ENCODE results near the gene CMTM4. TPM values are rescaled to one million over a fixed set of nuclear protein-coding genes. Genes with fewer than 3 reads are reported as not detected.
"Not testable (repeated sequence)": the region's sequence is repeated elsewhere in the genome, so short reads cannot be mapped to it uniquely, and the experiment has no call there.

The CMTM4 gene
- polyA plus RNA-seq, 12 donors = 8.4 to 18.7 (median 11.0) TPM; not detected in 1

- DNase-seq = no peak
Observed at GRCh38 chr16:66569827-66570405, 126.6 kb downstream of the CMTM4 start.

GRCh38 chr16:66569131-66569530 lies 127.4 kb downstream of the CMTM4 start:
- DNase-seq = no peak

GRCh38 chr16:66568355-66568754 lies 128.2 kb downstream of the CMTM4 start:
- DNase-seq = no peak

GRCh38 chr16:66567270-66567669 lies 129.3 kb downstream of the CMTM4 start:
- DNase-seq = not testable (repeated sequence)

- DNase-seq = no peak
Observed at GRCh38 chr16:66566051-66566901, 130.3 kb downstream of the CMTM4 start, which contains the start of gene CMTM1. TSS of gene CMTM1 (plus strand) at chr16:66566439. CDS start at chr16:66566514, 75 bp downstream.

Other genes with a start within 250 kb of the CMTM4 start
- gene TK2, start 146.6 kb downstream of the CMTM4 start, polyA plus RNA-seq (ENCODE audit: insufficient read length in 12 of 12) = 10 to 100 TPM in 11 of 12 donors, not detected in 1; 11.1 to 19.2 (median 15.3) TPM
- gene CKLF, start 144.2 kb downstream of the CMTM4 start, polyA plus RNA-seq (ENCODE audit: insufficient read length in 12 of 12) = 10 to 100 TPM in 11 of 12 donors, not detected in 1; 19.7 to 56.7 (median 25.9) TPM
- gene CMTM1, start 130.3 kb downstream of the CMTM4 start, polyA plus RNA-seq (ENCODE audit: insufficient read length in 12 of 12) = 10 to 100 TPM in 2 of 12 donors, 1 to 10 TPM in 9, not detected in 1; 4.2 to 21.7 (median 5.1) TPM
- under 1 TPM in 10 of 12 donors, not detected in 2; 0.21 to 0.66 (median 0.46) TPM for gene CMTM2, start 117.3 kb downstream of the CMTM4 start, polyA plus RNA-seq (ENCODE audit: insufficient read length in 12 of 12)
- gene CMTM3, start 92.0 kb downstream of the CMTM4 start, polyA plus RNA-seq (ENCODE audit: insufficient read length in 12 of 12) = 100 to 1,000 TPM in 1 of 12 donors, 10 to 100 TPM in 10, not detected in 1; 46.8 to 105 (median 55.4) TPM
- gene DYNC1LI2, start 54.9 kb upstream of the CMTM4 start, polyA plus RNA-seq (ENCODE audit: insufficient read length in 12 of 12) = 100 to 1,000 TPM in 5 of 12 donors, 10 to 100 TPM in 6, not detected in 1; 71.3 to 129 (median 97.6) TPM
- not detected for gene TERB1, start 104.8 kb upstream of the CMTM4 start, polyA plus RNA-seq (ENCODE audit: insufficient read length in 12 of 12)
- gene NAE1, start 134.2 kb upstream of the CMTM4 start, polyA plus RNA-seq (ENCODE audit: insufficient read length in 12 of 12) = 10 to 100 TPM in 11 of 12 donors, not detected in 1; 22.1 to 58.2 (median 45.9) TPM
- 10 to 100 TPM in 1 of 12 donors, not detected in 11; 16.6 TPM for gene CA7, start 147.7 kb upstream of the CMTM4 start, polyA plus RNA-seq (ENCODE audit: insufficient read length in 12 of 12)
- gene PDP2, start 183.8 kb upstream of the CMTM4 start, polyA plus RNA-seq (ENCODE audit: insufficient read length in 12 of 12) = 1 to 10 TPM in 11 of 12 donors, not detected in 1; 2.2 to 8.6 (median 2.9) TPM
- gene CDH16, start 222.1 kb upstream of the CMTM4 start, polyA plus RNA-seq (ENCODE audit: insufficient read length in 12 of 12) = 1 to 10 TPM in 1 of 12 donors, under 1 TPM in 7, not detected in 4; 0.12 to 1.2 (median 0.16) TPM
- 10 to 100 TPM in 1 of 12 donors, 1 to 10 TPM in 10, not detected in 1; 2.8 to 15.8 (median 4.8) TPM for gene RRAD, start 228.8 kb upstream of the CMTM4 start, polyA plus RNA-seq (ENCODE audit: insufficient read length in 12 of 12)
- 10 to 100 TPM in 11 of 12 donors, not detected in 1; 33.1 to 88.0 (median 78.6) TPM for gene CIAO2B, start 237.7 kb upstream of the CMTM4 start, polyA plus RNA-seq (ENCODE audit: insufficient read length in 12 of 12)
- gene CES2, start 238.8 kb upstream of the CMTM4 start, polyA plus RNA-seq (ENCODE audit: insufficient read length in 12 of 12) = 10 to 100 TPM in 11 of 12 donors, not detected in 1; 22.3 to 46.3 (median 29.1) TPM